Hepatocyte (in vitro differentiated cells): ENCODE data around the gene MBP. TPM values are rescaled to one million over a fixed set of nuclear protein-coding genes. Genes with fewer than 3 reads are reported as not detected.

Source experiments
- DNase-seq: peaks from one replicate; pipeline ENCODE4 v3.0.0-alpha.2; 2016; ENCODE audit warnings: low spot score
- H2AFZ ChIP-seq: fragments of 200-600 bp; sonication (generic); 2 replicates; pipeline ENCODE4 v1.6.0; 2016; ENCODE audit warnings: antibody characterized with exemption, mild to moderate bottlenecking
- H3K27ac ChIP-seq: fragments of 200-600 bp; sonication (generic); 2 replicates; pipeline ENCODE4 v1.5.1; 2016; ENCODE audit warnings: mild to moderate bottlenecking
- H3K27me3 ChIP-seq: fragments of 200-600 bp; sonication (generic); 2 replicates; pipeline ENCODE4 v1.6.1; 2016
- H3K36me3 ChIP-seq: fragments of 200-600 bp; sonication (generic); replicated peaks from 2 replicates; pipeline ENCODE4 v1.5.1; 2016; ENCODE audit warnings: low read depth; ENCODE audit not compliant: insufficient read depth
- H3K4me1 ChIP-seq: fragments of 200-600 bp; sonication (generic); 2 replicates; pipeline ENCODE4 v1.5.1; 2016; ENCODE audit warnings: mild to moderate bottlenecking, moderate library complexity; ENCODE audit not compliant: insufficient read depth
- H3K4me2 ChIP-seq: fragments of 200-600 bp; sonication (generic); 2 replicates; pipeline ENCODE4 v1.6.0; 2016
- H3K4me3 ChIP-seq: fragments of 200-600 bp; sonication (generic); 2 replicates; pipeline ENCODE4 v1.5.1; 2016; ENCODE audit warnings: mild to moderate bottlenecking
- H3K79me2 ChIP-seq: fragments of 200-600 bp; sonication (generic); 2 replicates; pipeline ENCODE4 v1.6.0; 2017; ENCODE audit warnings: mild to moderate bottlenecking
- H3K9me2 ChIP-seq: fragments of 200-600 bp; sonication (generic); replicated peaks from 2 replicates; pipeline ENCODE4 v1.6.0; 2017; ENCODE audit warnings: mild to moderate bottlenecking; ENCODE audit not compliant: insufficient read depth
- H3K9me3 ChIP-seq: fragments of 200-600 bp; sonication (generic); 2 replicates; pipeline ENCODE4 v1.5.1; 2016; ENCODE audit warnings: low read depth, mild to moderate bottlenecking
- H4K20me1 ChIP-seq: fragments of 200-600 bp; sonication (generic); 2 replicates; pipeline ENCODE4 v1.6.0; 2016; ENCODE audit warnings: mild to moderate bottlenecking; ENCODE audit not compliant: insufficient read depth, poor library complexity, severe bottlenecking
- EZH2 ChIP-seq: fragments of 200-600 bp; sonication (generic); IDR thresholded peaks from 2 replicates; pipeline ENCODE4 v1.6.1; 2016; ENCODE audit warnings: antibody characterized with exemption, mild to moderate bottlenecking, borderline replicate concordance
- EZH2phosphoT487 ChIP-seq: fragments of 200-600 bp; sonication (generic); IDR thresholded peaks from one replicate; pipeline ENCODE4 v1.6.1; 2018; ENCODE audit warnings: antibody characterized with exemption, mild to moderate bottlenecking, low read depth, moderate library complexity; ENCODE audit not compliant: unreplicated experiment, severe bottlenecking
- WGBS: methylation state at CpG from one replicate; pipeline ENCODE4 v1.1.6; 2016; ENCODE audit warnings: low lambda C conversion rate; ENCODE audit errors: missing lambda C conversion rate; 5-methylcytosine and 5-hydroxymethylcytosine counted together
- polyA plus RNA-seq: library from polyadenylated mRNA; unstranded; fragments of >200 nt; fragmentation: Nextera tagmentation; extraction: Ambion mirVana; gene quantifications from 2 replicates; pipeline ENCODE4 v1.2.1, GENCODE V29; 2016
- total RNA-seq: library from RNA; depleted of rRNA; stranded (reverse); fragments of >200 nt; gene quantifications from 2 replicates; pipeline ENCODE4 v1.2.3, GENCODE V29; 2014
- TF ChIP-seq, protein P1 (sequence below): fragments of 200-600 bp; sonication (generic); IDR thresholded peaks from 2 replicates; pipeline ENCODE4 v1.5.1; 2016; ENCODE audit warnings: antibody characterized with exemption, mild to moderate bottlenecking; ENCODE audit not compliant: poor library complexity

MBP gene
- total and polyA plus RNA-seq, 2 experiments from 2014 or later: 21.6 to 22.1 TPM

- WGBS: 93% methylated on average over 10 of the region's 32 CpGs
- H4K20me1 ChIP-seq: no peaks in the 10 kb centered on the region
- H3K9me3 ChIP-seq: no peaks in the 10 kb centered on the region
- peaks cover under 1% of the 10 kb centered on the region for H3K79me2 ChIP-seq
- peaks cover 31% of the 10 kb centered on the region for H3K4me1 ChIP-seq
- no peak overlapping the region for H3K4me3 ChIP-seq
- H3K9me2 ChIP-seq: no peaks in the 10 kb centered on the region
- no peak overlapping the region for H2AFZ ChIP-seq
- H3K27me3 ChIP-seq: no peaks in the 10 kb centered on the region
- no peaks in the 10 kb centered on the region for H3K36me3 ChIP-seq
- H3K27ac ChIP-seq: no peak overlapping the region
- no peak overlapping the region for H3K4me2 ChIP-seq
- no peak for TF ChIP-seq EZH2
- TF ChIP-seq, protein P1, sequence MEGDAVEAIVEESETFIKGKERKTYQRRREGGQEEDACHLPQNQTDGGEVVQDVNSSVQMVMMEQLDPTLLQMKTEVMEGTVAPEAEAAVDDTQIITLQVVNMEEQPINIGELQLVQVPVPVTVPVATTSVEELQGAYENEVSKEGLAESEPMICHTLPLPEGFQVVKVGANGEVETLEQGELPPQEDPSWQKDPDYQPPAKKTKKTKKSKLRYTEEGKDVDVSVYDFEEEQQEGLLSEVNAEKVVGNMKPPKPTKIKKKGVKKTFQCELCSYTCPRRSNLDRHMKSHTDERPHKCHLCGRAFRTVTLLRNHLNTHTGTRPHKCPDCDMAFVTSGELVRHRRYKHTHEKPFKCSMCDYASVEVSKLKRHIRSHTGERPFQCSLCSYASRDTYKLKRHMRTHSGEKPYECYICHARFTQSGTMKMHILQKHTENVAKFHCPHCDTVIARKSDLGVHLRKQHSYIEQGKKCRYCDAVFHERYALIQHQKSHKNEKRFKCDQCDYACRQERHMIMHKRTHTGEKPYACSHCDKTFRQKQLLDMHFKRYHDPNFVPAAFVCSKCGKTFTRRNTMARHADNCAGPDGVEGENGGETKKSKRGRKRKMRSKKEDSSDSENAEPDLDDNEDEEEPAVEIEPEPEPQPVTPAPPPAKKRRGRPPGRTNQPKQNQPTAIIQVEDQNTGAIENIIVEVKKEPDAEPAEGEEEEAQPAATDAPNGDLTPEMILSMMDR: no peak
- TF ChIP-seq EZH2phosphoT487: no peak
- no peak for DNase-seq
Observed at GRCh38 chr18:77058290-77058835, 74.2 kb downstream of the MBP start.

GRCh38 chr18:77057006-77057395 is 75.6 kb downstream of the MBP start:
- Histone ChIP-seq H4K20me1 (no peaks in the 10 kb centered on the region), H3K9me3 (no peaks in the 10 kb centered on the region), H3K4me1 (peaks cover 31% of the 10 kb centered on the region), H3K36me3 (no peaks in the 10 kb centered on the region), H3K4me2 (peak overlapping the region; percentile 63), H2AFZ (peak overlapping the region; percentile 41), H3K4me3 (no peak overlapping the region), H3K79me2 (peaks cover 4% of the 10 kb centered on the region), H3K9me2 (no peaks in the 10 kb centered on the region), H3K27ac (peak overlapping the region; percentile 94), H3K27me3 (no peaks in the 10 kb centered on the region)
- 53% methylated on average over 5 of the region's 5 CpGs for WGBS
- no peak for TF ChIP-seq EZH2phosphoT487
- TF ChIP-seq EZH2: no peak
- TF ChIP-seq, protein P1: no peak
- no peak for DNase-seq

DNA sequence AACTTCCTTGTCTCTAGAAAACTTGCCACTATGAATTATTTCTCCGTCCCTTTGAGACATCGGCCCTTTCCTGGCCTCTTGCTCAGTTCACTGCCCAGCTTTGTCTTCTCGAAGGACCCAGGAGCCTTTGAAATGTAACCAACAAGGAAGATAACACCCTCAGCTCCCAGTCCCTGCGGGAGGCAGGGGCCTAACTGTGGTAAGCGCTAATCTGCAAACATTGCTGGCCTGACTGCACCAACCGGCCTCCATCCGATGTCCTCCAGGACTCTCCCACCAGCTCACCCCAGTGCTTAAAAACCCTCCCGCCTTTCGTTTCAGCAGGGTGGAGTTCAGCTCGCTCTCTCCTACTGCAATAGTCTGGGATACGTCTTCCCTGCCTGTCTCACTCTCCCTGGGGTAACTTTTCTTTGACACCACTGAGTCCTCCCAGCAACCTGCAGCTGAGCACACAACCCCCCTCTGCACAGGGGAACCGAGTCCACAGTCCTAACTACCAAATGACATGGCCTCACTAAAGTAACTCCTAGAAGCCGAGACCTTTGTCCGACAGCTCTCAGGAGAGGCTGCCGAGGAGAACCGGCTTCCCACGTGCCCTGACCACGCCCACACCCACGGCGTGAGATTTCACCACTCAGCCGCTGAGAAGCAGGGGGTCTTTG is 76.1 kb downstream of the MBP start:
- peak; percentile 78 for DNase-seq
- Histone ChIP-seq H3K9me2 (no peaks in the 10 kb centered on the region), H2AFZ (peak overlapping the region; percentile 41), H3K4me2 (peak overlapping the region; percentile 63), H3K9me3 (no peaks in the 10 kb centered on the region), H3K4me3 (no peak overlapping the region), H4K20me1 (no peaks in the 10 kb centered on the region), H3K27me3 (no peaks in the 10 kb centered on the region), H3K36me3 (no peaks in the 10 kb centered on the region), H3K27ac (peak overlapping the region; percentile 94), H3K4me1 (peaks cover 31% of the 10 kb centered on the region), H3K79me2 (peaks cover 4% of the 10 kb centered on the region)
- 24% methylated on average over 21 of the region's 21 CpGs for WGBS
- TF ChIP-seq EZH2 (no peak), EZH2phosphoT487 (no peak)
- TF ChIP-seq, protein P1: no peak
